ENCODE measurements around the gene FABP2.
"Not testable (repeated sequence)": the region's sequence is repeated elsewhere in the genome, so short reads cannot be mapped to it uniquely, and the experiment has no call there.

DNA sequence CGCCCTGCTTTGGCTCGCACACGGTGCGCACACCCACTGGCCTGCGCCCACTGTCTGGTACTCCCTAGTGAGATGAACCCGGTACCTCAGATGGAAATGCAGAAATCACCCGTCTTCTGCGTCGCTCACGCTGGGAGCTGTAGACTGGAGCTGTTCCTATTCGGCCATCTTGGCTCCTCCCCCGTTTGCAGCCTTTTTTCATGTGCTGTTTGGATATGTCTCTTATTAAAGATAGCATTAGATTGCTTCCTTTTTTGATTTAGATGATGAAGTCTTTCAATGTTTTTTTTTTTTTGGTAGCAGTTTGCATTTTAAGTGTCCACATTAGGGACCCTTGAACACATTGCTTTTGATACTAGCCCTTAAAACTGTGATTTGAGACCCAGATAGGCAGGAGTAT, 42.0 kb downstream of the FABP2 start:
- TF ChIP-seq, protein P1, sequence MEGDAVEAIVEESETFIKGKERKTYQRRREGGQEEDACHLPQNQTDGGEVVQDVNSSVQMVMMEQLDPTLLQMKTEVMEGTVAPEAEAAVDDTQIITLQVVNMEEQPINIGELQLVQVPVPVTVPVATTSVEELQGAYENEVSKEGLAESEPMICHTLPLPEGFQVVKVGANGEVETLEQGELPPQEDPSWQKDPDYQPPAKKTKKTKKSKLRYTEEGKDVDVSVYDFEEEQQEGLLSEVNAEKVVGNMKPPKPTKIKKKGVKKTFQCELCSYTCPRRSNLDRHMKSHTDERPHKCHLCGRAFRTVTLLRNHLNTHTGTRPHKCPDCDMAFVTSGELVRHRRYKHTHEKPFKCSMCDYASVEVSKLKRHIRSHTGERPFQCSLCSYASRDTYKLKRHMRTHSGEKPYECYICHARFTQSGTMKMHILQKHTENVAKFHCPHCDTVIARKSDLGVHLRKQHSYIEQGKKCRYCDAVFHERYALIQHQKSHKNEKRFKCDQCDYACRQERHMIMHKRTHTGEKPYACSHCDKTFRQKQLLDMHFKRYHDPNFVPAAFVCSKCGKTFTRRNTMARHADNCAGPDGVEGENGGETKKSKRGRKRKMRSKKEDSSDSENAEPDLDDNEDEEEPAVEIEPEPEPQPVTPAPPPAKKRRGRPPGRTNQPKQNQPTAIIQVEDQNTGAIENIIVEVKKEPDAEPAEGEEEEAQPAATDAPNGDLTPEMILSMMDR (IDR thresholded peaks at IDR 0.05), result not testable (repeated sequence)
- not testable (repeated sequence) for TF ChIP-seq EZH2phosphoT487 (IDR thresholded peaks at IDR 0.05)

All from neural progenitor cell (in vitro differentiated cells).